Fibroblast of lung (primary cell): Measurements from ENCODE around the gene SLC23A1.

ENCODE experiments used
- CTCF ChIP-seq, 2 donors: IDR thresholded peaks in 1 of 2; conservative IDR thresholded peaks in 1 of 2; 1 replicate in 1 of 2; 2 replicates in 1 of 2; pipeline ENCODE4 v1.5.1; 2011 to 2012; ENCODE audit warnings: low read length in 2 of 2, control low read depth in 1 of 2, inconsistent platforms in 1 of 2, low read depth in 1 of 2, mild to moderate bottlenecking in 1 of 2
- EZH2 ChIP-seq: IDR thresholded peaks from 2 replicates; pipeline ENCODE4 v1.5.1; 2012; ENCODE audit warnings: low read length, control low read depth, mild to moderate bottlenecking; ENCODE audit errors: missing control alignments

DNA sequence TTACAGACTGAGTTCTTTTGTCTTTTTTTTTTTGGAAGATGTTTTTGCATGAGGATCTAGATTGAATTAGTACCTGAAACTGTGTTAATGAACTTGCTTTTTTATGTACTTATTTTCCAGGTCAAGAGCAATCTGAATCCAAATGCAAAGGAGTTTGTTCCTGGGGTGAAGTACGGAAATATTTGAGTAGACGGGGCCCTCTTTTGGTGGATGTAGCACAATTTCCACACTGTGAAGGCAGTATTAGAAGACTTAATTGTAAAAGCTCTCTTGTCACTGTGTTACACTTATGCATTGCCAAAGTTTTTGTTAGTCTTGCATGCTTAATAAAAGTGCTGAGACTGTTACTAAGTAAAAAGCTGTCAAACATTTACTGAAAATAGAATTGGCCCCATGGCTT, 14.5 kb downstream of the SLC23A1 start:
- peak in 1 of 2 donors; percentile 9 for TF ChIP-seq CTCF (conservative IDR thresholded peaks at IDR 0.05 in 1 of 2, IDR thresholded peaks at IDR 0.05 in 1 of 2; ENCODE audit: low read depth in 1 of 2, low read length in 2 of 2)
- no peak for TF ChIP-seq EZH2
